Caco-2 (cell line): ENCODE results near the gene BACH2. TPM values are rescaled to one million over a fixed set of nuclear protein-coding genes. Genes with fewer than 3 reads are reported as not detected.

Source experiments
- BruUV-seq: library from RNA; stranded (reverse); fragments of 400-500 nt; replicated peaks from 2 replicates; lab custom pipeline; 2021; lab: Mats Ljungman, UMichigan
- CTCF ChIA-PET: fragments of 300-600 bp; sonication (Branson Sonifier 250); formaldehyde crosslinking; loops from one replicate; lab custom pipeline; 2022; ENCODE audit warnings: antibody characterized with exemption; lab: Charles Lee
- POLR2A ChIA-PET: fragments of 300-600 bp; sonication (Branson Sonifier 250); formaldehyde crosslinking; loops from one replicate; lab custom pipeline; 2022; ENCODE audit warnings: antibody characterized with exemption; lab: Charles Lee
- DNase-seq, 2 experiments: peaks; one replicate each; pipeline versions ENCODE4 v3.0.0 to v3.0.0-alpha.2; 2020 to 2022
- H3K27me3 ChIP-seq: replicated peaks from 2 replicates; pipeline ENCODE4 v1.6.0; 2011; ENCODE audit warnings: low read length; ENCODE audit not compliant: control insufficient read depth, insufficient read depth
- H3K36me3 ChIP-seq: 2 replicates; pipeline ENCODE4 v1.5.1; 2011; ENCODE audit warnings: low read length; ENCODE audit not compliant: control insufficient read depth, insufficient read depth
- H3K4me1 ChIP-seq: fragments of 250-450 bp; sonication (Bioruptor Pico); 2 replicates; pipeline ENCODE4 v1.5.1; 2020; ENCODE audit warnings: mild to moderate bottlenecking
- H3K4me3 ChIP-seq: 2 replicates; pipeline ENCODE4 v1.5.1; 2011; ENCODE audit warnings: low read depth, mild to moderate bottlenecking, control low read depth, low read length
- H3K9me3 ChIP-seq: fragments of 250-450 bp; sonication (Bioruptor Pico); 2 replicates; pipeline ENCODE4 v1.5.1; 2020; ENCODE audit warnings: mild to moderate bottlenecking, moderate library complexity
- H3K27ac Mint-ChIP-seq: one replicate; pipeline ENCODE4 v1.8.0; 2022; ENCODE audit warnings: mixed read lengths; ENCODE audit not compliant: unreplicated experiment
- H3K27me3 Mint-ChIP-seq: one replicate; pipeline ENCODE4 v1.8.0; 2022; ENCODE audit warnings: mixed read lengths; ENCODE audit not compliant: insufficient read depth, unreplicated experiment
- H3K36me3 Mint-ChIP-seq: one replicate; pipeline ENCODE4 v1.8.0; 2022; ENCODE audit warnings: mild to moderate bottlenecking, mixed read lengths; ENCODE audit not compliant: insufficient read depth, unreplicated experiment
- H3K4me1 Mint-ChIP-seq: one replicate; pipeline ENCODE4 v1.8.0; 2022; ENCODE audit warnings: low read depth, mixed read lengths; ENCODE audit not compliant: unreplicated experiment
- H3K4me3 Mint-ChIP-seq: one replicate; pipeline ENCODE4 v1.8.0; 2022; ENCODE audit warnings: mild to moderate bottlenecking, moderate library complexity, mixed read lengths; ENCODE audit not compliant: unreplicated experiment
- H3K9me3 Mint-ChIP-seq: one replicate; pipeline ENCODE4 v1.8.0; 2022; ENCODE audit warnings: mixed read lengths; ENCODE audit not compliant: unreplicated experiment
- CTCF ChIP-seq, 2 experiments: fragments of 200-600 bp in 1 of 2; IDR thresholded peaks; 1 replicate in 1 of 2; 2 replicates in 1 of 2; pipeline versions ENCODE4 v1.5.1 to v1.8.0; 2011 to 2022; ENCODE audit warnings: antibody characterized with exemption in 1 of 2, control low read depth in 1 of 2, inconsistent platforms in 1 of 2, low read depth in 1 of 2, low read length in 1 of 2, mild to moderate bottlenecking in 1 of 2, moderate library complexity in 1 of 2; ENCODE audit not compliant: insufficient read depth in 1 of 2, severe bottlenecking in 1 of 2, unreplicated experiment in 1 of 2
- intact Hi-C: fragments of 100-400 bp; cut with micrococcal nuclease; formaldehyde crosslinking; loops from one replicate; pipeline ENCODE4 v1.10.0; 2022; ENCODE audit not compliant: unreplicated experiment
- total RNA-seq: library from RNA; stranded (reverse); gene quantifications from 2 replicates; pipeline ENCODE4 v1.2.3, GENCODE V29; 2022

Gene BACH2
- total RNA-seq, 1 experiment from 2014 or later = 0.43 TPM

GRCh38 chr6:89970609-89971337, 325.9 kb downstream of the BACH2 start:
- Histone ChIP-seq H3K4me1 (no peaks in the 10 kb centered on the region), H3K27me3 (no peaks in the 10 kb centered on the region), H3K9me3 (no peaks in the 10 kb centered on the region; the same call in 1 of the 2 replicates), H3K4me3 (no peak overlapping the region), H3K36me3 (no peaks in the 10 kb centered on the region)
- H3K36me3 Mint-ChIP-seq = no peaks in the 10 kb centered on the region
- H3K4me3 Mint-ChIP-seq = no peak overlapping the region
- ChIA-PET CTCF (interaction anchor here (1.2 to 1.3 kb wide), 2 partner anchors 30 to 509 kb away, joined by 3 to 5 read pairs; no protein-coding TSS in a partner anchor), POLR2A (no interaction called here)
- H3K4me1 Mint-ChIP-seq = no peaks in the 10 kb centered on the region
- no peak overlapping the region for H3K27ac Mint-ChIP-seq
- no TSS peak for BruUV-seq
- peak in 1 of 2 experiments; percentile 54 for DNase-seq
- H3K27me3 Mint-ChIP-seq = peaks cover 13% of the 10 kb centered on the region
- H3K9me3 Mint-ChIP-seq = no peaks in the 10 kb centered on the region
- peak; percentile 33 to 59 for TF ChIP-seq CTCF (IDR thresholded peaks at IDR 0.05; ENCODE audit: insufficient read depth in 1 of 2, low read depth in 1 of 2, low read length in 1 of 2, severe bottlenecking in 1 of 2, unreplicated experiment in 1 of 2)
- intact Hi-C loops = loop anchor here (1.0 to 2.0 kb wide), 4 partner anchors 30 to 509 kb away; no protein-coding TSS in a partner anchor

GRCh38 chr6:89970072-89970471, 326.6 kb downstream of the BACH2 start:
- TF ChIP-seq CTCF (IDR thresholded peaks at IDR 0.05; ENCODE audit: insufficient read depth in 1 of 2, low read depth in 1 of 2, low read length in 1 of 2, severe bottlenecking in 1 of 2, unreplicated experiment in 1 of 2) = no peak
- Mint-ChIP-seq H3K9me3 (no peaks in the 10 kb centered on the region), H3K36me3 (no peaks in the 10 kb centered on the region), H3K4me1 (no peaks in the 10 kb centered on the region), H3K27ac (no peak overlapping the region), H3K27me3 (peaks cover 13% of the 10 kb centered on the region), H3K4me3 (no peak overlapping the region)
- no peaks in the 10 kb centered on the region for H3K27me3 ChIP-seq
- DNase-seq = no peak
- no peak overlapping the region for H3K4me3 ChIP-seq
- intact Hi-C loops = loop anchor here (1.0 to 2.0 kb wide), 4 partner anchors 29 to 509 kb away; no protein-coding TSS in a partner anchor
- CTCF ChIA-PET = interaction anchor here (1.2 kb wide), 1 partner anchor 509 kb away, joined by 5 read pairs; no protein-coding TSS in a partner anchor
- H3K9me3 ChIP-seq = no peaks in the 10 kb centered on the region; the same call in 1 of the 2 replicates
- BruUV-seq = no TSS peak
- POLR2A ChIA-PET = no interaction called here
- no peaks in the 10 kb centered on the region for H3K36me3 ChIP-seq
- H3K4me1 ChIP-seq = no peaks in the 10 kb centered on the region

- Histone ChIP-seq H3K4me1 (no peaks in the 10 kb centered on the region), H3K27me3 (no peaks in the 10 kb centered on the region), H3K9me3 (no peaks in the 10 kb centered on the region; the same call in 1 of the 2 replicates), H3K36me3 (no peaks in the 10 kb centered on the region), H3K4me3 (no peak overlapping the region)
- Mint-ChIP-seq H3K27ac (no peak overlapping the region), H3K4me1 (no peaks in the 10 kb centered on the region), H3K36me3 (no peaks in the 10 kb centered on the region), H3K27me3 (peaks cover 31% of the 10 kb centered on the region), H3K9me3 (no peaks in the 10 kb centered on the region), H3K4me3 (no peak overlapping the region)
- ChIA-PET POLR2A (no interaction called here), CTCF (interaction anchor here (0.9 kb wide), 1 partner anchor 27 kb away, joined by 4 read pairs; no protein-coding TSS in a partner anchor)
- BruUV-seq = no TSS peak
- intact Hi-C loops = no loop called here
- no peak for DNase-seq
- TF ChIP-seq CTCF (IDR thresholded peaks at IDR 0.05; ENCODE audit: insufficient read depth in 1 of 2, low read depth in 1 of 2, low read length in 1 of 2, severe bottlenecking in 1 of 2, unreplicated experiment in 1 of 2) = no peak
Measured at GRCh38 chr6:89966913-89967312, 329.7 kb downstream of the BACH2 start.
